ENCODE measurements around the gene PGRMC2. TPM values are rescaled to one million over a fixed set of nuclear protein-coding genes. Genes with fewer than 3 reads are reported as not detected.

The PGRMC2 gene, protein sequence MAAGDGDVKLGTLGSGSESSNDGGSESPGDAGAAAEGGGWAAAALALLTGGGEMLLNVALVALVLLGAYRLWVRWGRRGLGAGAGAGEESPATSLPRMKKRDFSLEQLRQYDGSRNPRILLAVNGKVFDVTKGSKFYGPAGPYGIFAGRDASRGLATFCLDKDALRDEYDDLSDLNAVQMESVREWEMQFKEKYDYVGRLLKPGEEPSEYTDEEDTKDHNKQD
- polyA plus RNA-seq: 10 to 100 TPM; 11.9 to 17.6 (median 13.6) TPM

DNA sequence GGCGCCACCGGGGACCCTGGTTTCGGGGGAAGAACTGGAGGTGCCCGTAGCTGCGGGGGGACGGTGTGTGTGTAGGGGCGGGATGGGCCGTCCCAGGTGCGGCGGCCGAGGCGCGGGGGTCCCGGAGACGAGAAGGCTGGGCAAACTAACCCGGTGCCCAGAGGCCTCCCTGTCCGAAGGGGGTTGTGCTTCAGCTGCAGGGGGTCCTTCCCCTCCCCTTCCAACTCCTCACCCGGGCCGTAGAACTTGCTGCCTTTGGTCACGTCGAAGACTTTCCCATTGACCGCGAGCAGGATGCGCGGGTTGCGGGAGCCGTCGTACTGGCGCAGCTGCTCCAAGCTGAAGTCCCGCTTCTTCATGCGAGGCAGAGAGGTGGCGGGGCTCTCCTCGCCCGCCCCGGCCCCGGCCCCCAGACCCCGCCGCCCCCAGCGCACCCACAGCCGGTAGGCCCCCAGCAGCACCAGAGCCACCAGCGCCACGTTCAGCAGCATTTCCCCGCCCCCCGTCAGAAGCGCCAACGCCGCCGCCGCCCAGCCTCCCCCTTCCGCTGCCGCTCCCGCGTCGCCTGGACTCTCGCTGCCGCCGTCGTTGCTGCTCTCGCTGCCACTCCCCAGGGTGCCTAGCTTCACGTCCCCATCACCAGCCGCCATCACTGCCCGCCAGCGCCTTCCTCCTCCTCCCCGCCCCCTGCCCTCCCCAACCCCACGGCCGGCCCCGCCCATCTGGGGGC is at the start of gene PGRMC2:
PGRMC2 (minus strand) TSS at position 673 of the 730 bp plus-strand sequence; CDS start at position 650, 23 bp downstream.
- peak within 1 kb of the TSS; percentile 86 to 89 (median 88) for H3K4me3 Mint-ChIP-seq
- no peak for DNase-seq
- no peaks in the 10 kb centered on the region for H3K9me3 Mint-ChIP-seq
- peaks cover 11 to 33% (median 16%) of the 10 kb centered on the region in 3 donors for H3K27me3 Mint-ChIP-seq (ENCODE audit: low read depth in 3 of 3)
- H3K36me3 Mint-ChIP-seq: no peaks in the 10 kb centered on the region
- peak within 1 kb of the TSS; percentile 92 to 97 (median 96) for H3K27ac Mint-ChIP-seq
- peaks cover 37 to 47% of the 10 kb centered on the region in 2 donors for H3K4me1 Mint-ChIP-seq

DNA sequence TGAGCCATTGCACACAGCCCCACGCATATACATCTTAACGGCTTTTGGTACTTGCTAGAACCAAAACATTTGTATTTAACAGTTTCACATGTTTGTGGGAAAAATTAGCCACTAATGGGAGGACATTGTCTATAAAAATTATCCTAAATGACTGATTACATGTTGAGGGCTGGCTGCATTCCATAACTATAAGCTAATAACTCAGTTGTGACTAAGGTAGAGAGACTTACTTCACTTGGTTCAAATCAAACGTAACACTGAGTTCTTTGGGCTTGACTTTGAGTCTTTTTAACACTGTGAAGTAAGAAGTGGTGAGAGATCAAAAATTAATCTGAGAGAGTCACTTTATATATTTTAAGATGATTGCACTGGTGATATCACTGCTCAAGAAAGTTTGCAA is 47.9 kb upstream of the PGRMC2 start:
- H3K36me3 Mint-ChIP-seq: peaks cover 0 to 6% (median 0%) of the 10 kb centered on the region in 3 donors
- H3K4me3 Mint-ChIP-seq: no peak overlapping the region

DNA sequence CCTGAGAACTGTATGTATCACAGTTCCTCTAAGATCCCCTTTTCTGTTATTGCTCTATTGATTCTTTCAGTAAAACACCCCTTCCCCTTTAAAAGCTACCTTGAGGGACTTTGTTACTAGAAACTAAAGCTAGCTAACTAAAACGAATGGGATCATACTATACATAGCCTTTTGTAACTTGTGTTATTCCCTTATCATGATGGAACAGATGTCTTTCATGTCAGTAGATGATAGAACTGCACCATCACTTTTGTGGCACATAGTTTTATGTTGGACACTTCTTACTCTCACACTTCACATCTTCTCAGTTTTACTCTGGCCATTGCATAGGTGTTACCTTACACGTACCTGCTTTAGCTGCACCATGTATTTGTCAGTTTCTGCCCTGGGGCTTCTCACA is 46.6 kb upstream of the PGRMC2 start:
- Mint-ChIP-seq H3K27me3 (ENCODE audit: low read depth in 3 of 3) (peaks cover 0 to under 1% (median 0%) of the 10 kb centered on the region in 3 donors), H3K4me3 (no peak overlapping the region), H3K27ac (no peak overlapping the region), H3K4me1 (no peaks in the 10 kb centered on the region), H3K9me3 (no peaks in the 10 kb centered on the region), H3K36me3 (peaks cover 0 to 6% (median 0%) of the 10 kb centered on the region in 3 donors)
- no peak for DNase-seq

More for the DNA sequence above, 47.9 kb upstream of the PGRMC2 start:
- DNase-seq: no peak
- no peak overlapping the region for H3K27ac Mint-ChIP-seq
- no peaks in the 10 kb centered on the region for H3K27me3 Mint-ChIP-seq (ENCODE audit: low read depth in 3 of 3)
- no peaks in the 10 kb centered on the region for H3K9me3 Mint-ChIP-seq
- H3K4me1 Mint-ChIP-seq: no peaks in the 10 kb centered on the region

DNA sequence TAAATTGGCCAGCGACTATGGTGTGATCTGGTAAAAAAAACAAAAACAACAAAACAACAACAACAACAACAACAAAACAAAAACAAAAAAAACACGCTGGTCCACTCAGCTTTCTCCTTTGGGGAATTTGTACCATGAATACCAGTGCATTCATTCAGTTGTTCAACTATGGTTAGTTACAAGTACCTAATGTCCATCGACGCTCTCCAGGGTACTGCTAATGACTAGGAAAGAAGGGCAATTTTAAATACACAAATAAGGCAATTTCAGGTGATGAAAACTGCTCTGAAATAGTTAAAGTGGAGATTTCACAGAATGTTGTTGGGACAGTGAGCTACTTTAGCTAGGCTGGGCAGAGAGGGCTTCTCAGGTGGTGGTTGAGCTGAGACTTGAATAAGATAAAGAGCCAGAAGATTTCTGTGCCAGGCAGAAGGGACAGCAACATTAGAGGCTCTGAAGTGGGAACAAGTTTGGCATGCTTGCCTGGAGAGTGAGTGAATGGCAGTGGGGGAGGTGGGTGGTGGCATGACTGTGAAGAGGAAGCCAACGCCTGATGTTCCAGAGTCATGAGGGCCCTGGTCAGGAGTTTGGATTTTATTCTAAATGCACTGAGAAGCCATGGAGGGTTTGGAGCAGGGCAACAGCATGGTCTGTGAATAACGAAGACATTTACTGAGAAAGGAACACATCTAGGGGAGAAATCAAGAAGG is 45.9 kb upstream of the PGRMC2 start:
- no peak for DNase-seq
- Mint-ChIP-seq H3K36me3 (peaks cover 0 to 6% (median 0%) of the 10 kb centered on the region in 3 donors), H3K4me3 (no peak overlapping the region), H3K4me1 (no peaks in the 10 kb centered on the region), H3K27ac (no peak overlapping the region), H3K9me3 (no peaks in the 10 kb centered on the region), H3K27me3 (ENCODE audit: low read depth in 3 of 3) (peaks cover 0 to 2% (median 0%) of the 10 kb centered on the region in 3 donors)

DNA sequence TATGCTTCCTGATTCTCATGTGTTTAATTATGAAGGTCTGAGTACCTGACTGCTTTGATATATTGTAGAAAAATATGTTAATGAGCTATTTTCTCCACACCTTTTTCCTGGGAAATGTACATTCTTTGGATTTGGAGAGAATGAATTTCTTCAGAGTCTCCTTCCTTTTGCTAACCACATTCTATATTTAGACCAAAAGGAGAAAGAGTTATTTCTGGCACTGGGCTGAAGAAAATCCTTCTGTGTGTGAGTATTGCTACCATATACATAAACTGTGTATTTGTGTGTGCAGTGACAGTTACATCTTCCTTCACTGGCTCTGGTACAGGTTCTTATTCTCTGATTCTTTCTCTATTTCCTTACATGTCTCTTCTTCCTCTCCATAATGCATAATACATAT is 44.5 kb upstream of the PGRMC2 start:
- no peak for DNase-seq
- peaks cover 0 to 6% (median 4%) of the 10 kb centered on the region in 3 donors for H3K36me3 Mint-ChIP-seq
- peaks cover 0 to 2% (median 0%) of the 10 kb centered on the region in 3 donors for H3K27me3 Mint-ChIP-seq (ENCODE audit: low read depth in 3 of 3)
- H3K4me1 Mint-ChIP-seq: no peaks in the 10 kb centered on the region
- no peak overlapping the region for H3K27ac Mint-ChIP-seq
- no peaks in the 10 kb centered on the region for H3K9me3 Mint-ChIP-seq
- no peak overlapping the region for H3K4me3 Mint-ChIP-seq

DNA sequence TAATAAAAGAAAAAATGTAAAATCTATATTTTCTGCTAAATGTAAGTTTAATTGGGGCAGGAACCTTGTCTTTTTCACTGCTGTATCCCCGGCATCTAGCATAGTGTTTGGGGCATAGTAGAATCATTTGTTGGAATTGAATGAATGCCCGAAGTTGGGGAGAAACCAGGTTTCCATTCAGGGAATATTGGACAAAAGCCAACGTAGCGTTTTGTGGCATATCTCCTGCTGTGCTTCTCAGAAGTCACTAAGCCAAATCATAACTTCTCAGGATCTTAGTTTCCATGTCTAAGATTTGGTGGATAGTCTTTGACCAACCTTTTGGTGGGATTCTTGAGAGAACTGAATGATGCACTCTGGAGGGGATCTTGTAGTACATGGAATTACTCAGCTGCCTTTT is 42.0 kb upstream of the PGRMC2 start:
- H3K36me3 Mint-ChIP-seq: peaks cover 0 to 6% (median 4%) of the 10 kb centered on the region in 3 donors
- H3K9me3 Mint-ChIP-seq: no peaks in the 10 kb centered on the region
- H3K27ac Mint-ChIP-seq: no peak overlapping the region
- peaks cover 0 to 2% (median 0%) of the 10 kb centered on the region in 3 donors for H3K27me3 Mint-ChIP-seq (ENCODE audit: low read depth in 3 of 3)
- H3K4me3 Mint-ChIP-seq: no peak overlapping the region
- no peak for DNase-seq
- no peaks in the 10 kb centered on the region for H3K4me1 Mint-ChIP-seq

DNA sequence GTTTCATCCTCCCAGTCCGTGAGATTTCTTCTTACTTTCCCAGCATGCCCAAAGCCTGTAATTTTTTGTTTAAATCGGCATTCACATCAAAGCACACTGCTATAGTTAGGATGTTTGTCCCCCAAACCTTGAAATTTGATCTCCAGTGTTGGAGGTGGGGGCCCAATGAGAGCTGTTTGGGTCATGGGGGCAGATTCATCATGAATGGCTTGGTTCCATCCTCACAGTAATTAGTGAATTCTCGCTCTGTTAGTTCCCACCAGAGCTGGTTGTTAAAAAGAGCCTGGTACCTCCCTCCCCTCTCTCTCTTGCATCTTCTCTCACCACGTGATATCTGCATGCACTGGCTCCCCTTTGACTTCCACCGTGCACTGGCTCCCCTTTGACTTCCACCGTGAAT is 40.5 kb upstream of the PGRMC2 start:
- H3K9me3 Mint-ChIP-seq: no peaks in the 10 kb centered on the region
- H3K4me1 Mint-ChIP-seq: no peaks in the 10 kb centered on the region
- peaks cover 0 to 6% (median 4%) of the 10 kb centered on the region in 3 donors for H3K36me3 Mint-ChIP-seq
- H3K27me3 Mint-ChIP-seq (ENCODE audit: low read depth in 3 of 3): peaks cover 0 to 2% (median 0%) of the 10 kb centered on the region in 3 donors
- no peak overlapping the region for H3K4me3 Mint-ChIP-seq
- DNase-seq: no peak
- H3K27ac Mint-ChIP-seq: no peak overlapping the region

DNA sequence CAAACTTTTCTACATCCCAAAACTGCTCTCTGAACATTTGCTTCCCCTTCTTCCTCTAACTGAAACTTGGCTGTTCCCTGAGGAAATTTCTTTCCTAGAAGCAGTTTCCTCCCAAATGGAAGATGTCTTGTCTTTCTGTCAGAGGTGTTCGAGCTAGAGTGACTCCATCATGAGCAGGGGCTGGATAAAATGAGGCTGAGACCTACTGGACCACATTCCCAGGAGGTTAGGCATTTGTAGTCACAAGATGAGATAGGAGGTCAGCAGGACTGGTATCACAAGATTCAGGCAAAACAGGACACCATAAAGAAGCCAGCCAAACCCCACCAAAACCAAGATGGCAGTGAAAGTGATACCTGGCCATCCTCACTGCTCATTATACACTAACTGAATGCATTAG is 35.8 kb upstream of the PGRMC2 start:
- peaks cover 0 to 2% (median 0%) of the 10 kb centered on the region in 3 donors for H3K27me3 Mint-ChIP-seq (ENCODE audit: low read depth in 3 of 3)
- no peak overlapping the region for H3K4me3 Mint-ChIP-seq
- no peak for DNase-seq
- peaks cover 0 to 7% (median 0%) of the 10 kb centered on the region in 3 donors for H3K36me3 Mint-ChIP-seq
- no peaks in the 10 kb centered on the region for H3K9me3 Mint-ChIP-seq
- no peak overlapping the region for H3K27ac Mint-ChIP-seq
- no peaks in the 10 kb centered on the region for H3K4me1 Mint-ChIP-seq

DNA sequence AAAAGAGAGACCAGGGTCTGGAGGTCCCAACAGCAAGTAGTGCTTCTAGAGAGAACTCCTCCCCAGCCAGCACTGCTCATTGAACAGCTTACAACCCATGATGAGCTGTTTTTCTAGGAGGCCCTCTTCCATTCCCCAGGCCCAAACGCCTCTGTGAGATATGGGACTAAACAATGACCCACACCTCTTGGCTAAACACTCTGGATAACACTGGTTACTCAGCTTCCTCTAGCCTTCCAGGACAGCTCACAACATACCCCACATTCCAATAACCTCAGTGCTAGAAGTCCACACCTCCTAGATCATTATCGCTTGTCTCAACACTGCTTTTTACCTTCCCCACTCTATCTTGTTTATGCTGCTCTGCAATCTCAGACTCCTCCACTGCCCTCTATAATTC is 35.4 kb upstream of the PGRMC2 start:
- H3K4me1 Mint-ChIP-seq: no peaks in the 10 kb centered on the region
- H3K27me3 Mint-ChIP-seq (ENCODE audit: low read depth in 3 of 3): peaks cover 0 to 2% (median 0%) of the 10 kb centered on the region in 3 donors
- no peak for DNase-seq
- no peak overlapping the region for H3K27ac Mint-ChIP-seq
- no peaks in the 10 kb centered on the region for H3K9me3 Mint-ChIP-seq
- H3K36me3 Mint-ChIP-seq: peaks cover 0 to 11% (median 0%) of the 10 kb centered on the region in 3 donors
- no peak overlapping the region for H3K4me3 Mint-ChIP-seq

DNA sequence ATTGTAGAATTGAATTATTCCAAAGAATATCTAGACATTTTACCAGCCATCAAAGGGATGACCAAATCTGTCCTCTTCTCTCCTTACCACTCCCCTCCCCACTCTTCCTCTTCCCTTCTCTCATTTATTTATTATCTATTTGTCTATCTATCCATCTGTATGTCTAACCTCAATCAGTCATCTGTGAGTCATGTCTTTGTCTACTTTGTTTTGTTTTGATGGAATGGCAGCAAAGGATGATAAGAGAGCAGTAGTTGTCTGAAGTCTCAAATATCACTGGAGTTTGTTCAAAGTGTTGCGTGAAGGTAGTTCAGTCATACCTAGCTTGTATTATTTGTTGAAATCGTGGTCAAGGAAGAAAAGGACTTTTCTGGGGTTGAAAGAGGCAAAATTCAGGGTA is 34.7 kb upstream of the PGRMC2 start:
- Mint-ChIP-seq H3K4me1 (no peaks in the 10 kb centered on the region), H3K27me3 (ENCODE audit: low read depth in 3 of 3) (peaks cover 0 to 2% (median 0%) of the 10 kb centered on the region in 3 donors), H3K36me3 (peaks cover 4 to 8% (median 4%) of the 10 kb centered on the region in 3 donors), H3K9me3 (no peaks in the 10 kb centered on the region), H3K4me3 (no peak overlapping the region), H3K27ac (no peak overlapping the region)
- DNase-seq: no peak

DNA sequence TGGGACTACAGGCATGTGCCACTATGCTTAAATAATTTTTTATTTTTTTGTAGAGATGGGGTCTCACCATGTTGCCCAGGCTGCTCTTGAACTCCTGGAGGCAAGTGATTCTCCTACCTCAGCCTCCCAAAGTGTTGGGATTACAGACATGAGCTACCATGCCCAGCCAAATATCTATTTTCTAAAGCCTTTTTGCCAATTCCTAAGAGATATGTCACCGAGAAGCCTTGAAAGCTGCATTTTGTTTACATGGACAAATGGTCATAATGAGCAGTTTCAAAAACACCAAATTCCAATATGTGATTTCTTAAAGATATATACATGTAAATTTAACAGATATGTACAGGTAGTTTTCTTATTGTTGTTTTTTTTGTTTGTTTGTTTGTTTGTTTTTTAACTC is 33.0 kb upstream of the PGRMC2 start:
- no peak for DNase-seq
- Mint-ChIP-seq H3K36me3 (peaks cover 6 to 8% (median 8%) of the 10 kb centered on the region in 3 donors), H3K27ac (no peak overlapping the region), H3K4me3 (no peak overlapping the region), H3K4me1 (no peaks in the 10 kb centered on the region), H3K9me3 (no peaks in the 10 kb centered on the region), H3K27me3 (ENCODE audit: low read depth in 3 of 3) (peaks cover 0 to 2% (median 0%) of the 10 kb centered on the region in 3 donors)

DNA sequence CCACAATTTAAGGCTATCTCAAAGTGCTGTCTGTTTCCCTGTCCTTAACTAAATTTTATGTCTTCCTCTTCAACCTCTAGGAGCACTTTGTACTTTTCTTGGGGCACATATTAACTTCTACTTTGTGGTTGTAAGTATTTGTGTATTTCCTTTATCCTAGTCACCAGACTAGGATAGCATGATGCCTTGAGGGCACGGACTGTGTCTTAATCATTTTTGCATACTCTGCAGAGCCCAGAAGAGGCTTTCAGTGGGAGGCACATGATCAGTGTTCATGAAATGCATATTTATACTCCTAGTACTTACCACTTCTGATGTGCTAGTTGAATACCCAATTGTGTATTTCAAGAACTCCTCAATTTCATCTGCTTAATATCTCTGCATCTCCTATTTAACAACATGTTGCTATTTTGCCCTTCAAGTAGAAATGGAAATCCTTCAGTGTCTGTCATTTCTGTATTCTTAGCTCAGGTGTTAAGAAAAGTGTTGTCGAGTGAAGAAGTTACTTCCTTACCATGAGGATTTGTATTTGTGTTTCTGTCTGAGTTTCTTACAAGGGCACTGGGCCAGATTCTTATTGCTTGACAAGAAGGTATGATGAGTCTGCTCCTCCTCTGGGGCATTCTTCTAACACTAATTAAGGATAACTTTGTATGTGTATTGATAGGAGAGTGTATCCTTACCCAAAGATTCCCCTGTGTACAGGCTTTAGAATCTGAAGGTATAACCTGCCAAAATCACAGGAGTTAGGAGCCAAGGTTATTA is 28.3 kb upstream of the PGRMC2 start:
- Mint-ChIP-seq H3K27ac (no peak overlapping the region), H3K36me3 (peaks cover 6 to 14% (median 8%) of the 10 kb centered on the region in 3 donors), H3K27me3 (ENCODE audit: low read depth in 3 of 3) (no peaks in the 10 kb centered on the region), H3K9me3 (no peaks in the 10 kb centered on the region), H3K4me3 (no peak overlapping the region), H3K4me1 (no peaks in the 10 kb centered on the region)
- DNase-seq: no peak

DNA sequence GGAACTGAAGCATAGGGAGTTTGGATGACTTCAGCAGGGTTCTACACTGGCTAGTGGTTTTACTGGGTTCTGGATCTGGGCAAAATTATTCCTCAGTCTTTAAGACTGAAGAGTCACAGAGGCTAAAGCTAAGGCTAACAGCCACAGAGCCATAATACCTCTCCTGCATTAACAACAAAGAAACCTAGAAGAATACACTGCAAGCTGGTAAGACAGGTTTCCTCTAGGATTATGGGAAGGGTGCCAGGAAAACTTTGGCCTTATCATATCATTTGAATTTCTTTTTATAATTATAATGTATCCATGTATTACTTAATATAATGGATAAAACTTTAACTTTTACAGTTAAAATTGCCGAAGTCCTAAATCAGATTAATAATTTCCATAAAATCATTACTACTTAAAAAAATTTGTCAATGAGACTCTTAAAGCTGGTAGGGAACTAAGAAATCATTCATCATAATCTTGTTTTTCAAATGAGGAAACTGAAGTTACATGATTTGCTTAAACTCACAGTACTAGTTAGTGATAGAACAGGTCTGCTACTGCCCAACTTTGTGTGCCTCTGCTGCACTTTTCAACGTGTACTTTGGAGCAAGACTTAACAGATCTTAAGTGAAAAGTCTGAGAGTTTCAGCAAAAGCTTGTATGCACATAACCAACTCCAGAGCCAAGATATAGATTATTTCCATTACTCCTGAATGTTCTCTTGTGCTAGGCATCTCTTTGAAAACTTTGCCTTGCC is 24.2 kb upstream of the PGRMC2 start:
- DNase-seq: no peak
- Mint-ChIP-seq H3K9me3 (no peaks in the 10 kb centered on the region), H3K36me3 (peaks cover 0 to 14% (median 0%) of the 10 kb centered on the region in 3 donors), H3K4me3 (no peak overlapping the region), H3K4me1 (no peaks in the 10 kb centered on the region), H3K27me3 (ENCODE audit: low read depth in 3 of 3) (no peaks in the 10 kb centered on the region), H3K27ac (no peak overlapping the region)
